ENCODE data around the gene SPSB4.

GRCh38 chr3:141019244-141019643, 31.9 kb upstream of the SPSB4 start:
- TF ChIP-seq, protein P1, sequence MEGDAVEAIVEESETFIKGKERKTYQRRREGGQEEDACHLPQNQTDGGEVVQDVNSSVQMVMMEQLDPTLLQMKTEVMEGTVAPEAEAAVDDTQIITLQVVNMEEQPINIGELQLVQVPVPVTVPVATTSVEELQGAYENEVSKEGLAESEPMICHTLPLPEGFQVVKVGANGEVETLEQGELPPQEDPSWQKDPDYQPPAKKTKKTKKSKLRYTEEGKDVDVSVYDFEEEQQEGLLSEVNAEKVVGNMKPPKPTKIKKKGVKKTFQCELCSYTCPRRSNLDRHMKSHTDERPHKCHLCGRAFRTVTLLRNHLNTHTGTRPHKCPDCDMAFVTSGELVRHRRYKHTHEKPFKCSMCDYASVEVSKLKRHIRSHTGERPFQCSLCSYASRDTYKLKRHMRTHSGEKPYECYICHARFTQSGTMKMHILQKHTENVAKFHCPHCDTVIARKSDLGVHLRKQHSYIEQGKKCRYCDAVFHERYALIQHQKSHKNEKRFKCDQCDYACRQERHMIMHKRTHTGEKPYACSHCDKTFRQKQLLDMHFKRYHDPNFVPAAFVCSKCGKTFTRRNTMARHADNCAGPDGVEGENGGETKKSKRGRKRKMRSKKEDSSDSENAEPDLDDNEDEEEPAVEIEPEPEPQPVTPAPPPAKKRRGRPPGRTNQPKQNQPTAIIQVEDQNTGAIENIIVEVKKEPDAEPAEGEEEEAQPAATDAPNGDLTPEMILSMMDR (IDR thresholded peaks at IDR 0.05) = no peak
- TF ChIP-seq POLR2A (IDR thresholded peaks at IDR 0.05) = no peak

All from uterus (tissue), 2 donors.